Activated CD8-positive, alpha-beta memory T cell treated with anti-CD3 and anti-CD28 coated beads for 24 hours (primary cell): ENCODE results near the gene PPARGC1A.

ENCODE experiments used
- DNase-seq: peaks from one replicate; pipeline ENCODE4 v3.0.0-alpha.2; 2020

The PPARGC1A gene

GRCh38 chr4:23878912-23879732, 10.7 kb downstream of the PPARGC1A start:
- DNase-seq = no peak

DNA sequence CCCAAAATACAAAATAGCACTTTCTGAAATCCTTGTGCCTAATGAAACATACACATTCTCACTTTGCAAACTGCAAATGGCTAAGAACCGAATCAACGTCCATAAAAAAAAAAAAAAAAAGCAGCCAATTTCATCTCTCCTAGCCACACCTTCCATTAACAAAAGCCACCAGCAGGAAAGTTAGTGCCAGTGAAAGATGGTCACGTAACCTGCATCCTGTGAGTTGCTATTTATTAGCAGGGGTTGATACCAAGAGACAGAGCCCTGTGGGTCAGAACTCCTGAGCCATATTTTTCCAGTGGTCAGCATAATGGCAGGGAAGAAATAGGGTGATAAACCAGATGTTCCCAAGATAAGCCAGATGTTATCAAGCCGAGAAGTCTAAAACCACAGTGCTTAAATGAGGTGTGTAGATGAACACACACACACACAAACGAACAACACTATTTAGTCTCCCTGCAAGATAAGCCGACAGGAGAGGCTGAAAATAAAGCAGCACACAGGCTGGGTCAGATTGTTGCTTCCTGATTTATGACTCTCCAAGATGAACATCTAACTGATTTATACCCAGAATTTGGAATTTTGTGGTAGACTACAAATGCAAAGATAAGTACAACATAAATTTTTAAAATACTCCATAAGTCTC, 11.5 kb downstream of the PPARGC1A start:
- DNase-seq = no peak

GRCh38 chr4:23877758-23878229, 12.1 kb downstream of the PPARGC1A start:
- no peak for DNase-seq

DNA sequence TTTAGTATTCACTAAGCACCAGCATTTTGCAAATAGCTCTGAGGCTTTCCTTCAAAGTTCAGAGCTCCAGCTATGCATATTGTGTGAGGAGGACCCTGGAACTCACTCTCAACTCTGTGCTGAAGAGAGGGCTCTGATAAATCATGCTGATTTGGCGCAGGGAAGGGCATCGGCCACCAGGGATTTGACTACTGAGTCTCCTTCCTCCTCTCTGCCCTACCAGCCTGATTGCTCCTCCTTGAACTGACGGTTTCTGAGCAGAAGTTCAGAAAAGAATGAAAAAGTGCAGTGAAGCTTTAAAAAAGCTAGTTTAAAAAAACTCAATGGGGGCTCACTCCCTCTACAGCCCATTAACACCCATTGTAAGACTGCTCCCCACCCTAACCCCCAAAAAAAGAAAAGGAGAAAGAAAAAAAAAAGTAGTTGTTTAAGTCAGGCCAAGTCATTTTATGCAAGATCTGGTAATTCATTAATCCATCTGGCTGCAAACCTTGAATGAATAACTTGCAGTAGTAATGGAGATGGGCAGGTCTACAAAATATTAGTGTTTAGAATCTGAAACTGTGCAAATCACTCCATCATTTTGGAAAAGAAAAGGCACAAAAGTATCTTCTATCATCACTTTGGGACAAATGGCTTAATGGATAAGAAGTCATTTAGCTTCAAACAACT, 13.3 kb downstream of the PPARGC1A start:
- DNase-seq = no peak

- DNase-seq = no peak
These were observed 14.5 kb downstream of the PPARGC1A start for GRCh38 chr4:23875317-23875716.

- DNase-seq = no peak
These were observed 15.3 kb downstream of the PPARGC1A start for GRCh38 chr4:23874536-23874901.

DNA sequence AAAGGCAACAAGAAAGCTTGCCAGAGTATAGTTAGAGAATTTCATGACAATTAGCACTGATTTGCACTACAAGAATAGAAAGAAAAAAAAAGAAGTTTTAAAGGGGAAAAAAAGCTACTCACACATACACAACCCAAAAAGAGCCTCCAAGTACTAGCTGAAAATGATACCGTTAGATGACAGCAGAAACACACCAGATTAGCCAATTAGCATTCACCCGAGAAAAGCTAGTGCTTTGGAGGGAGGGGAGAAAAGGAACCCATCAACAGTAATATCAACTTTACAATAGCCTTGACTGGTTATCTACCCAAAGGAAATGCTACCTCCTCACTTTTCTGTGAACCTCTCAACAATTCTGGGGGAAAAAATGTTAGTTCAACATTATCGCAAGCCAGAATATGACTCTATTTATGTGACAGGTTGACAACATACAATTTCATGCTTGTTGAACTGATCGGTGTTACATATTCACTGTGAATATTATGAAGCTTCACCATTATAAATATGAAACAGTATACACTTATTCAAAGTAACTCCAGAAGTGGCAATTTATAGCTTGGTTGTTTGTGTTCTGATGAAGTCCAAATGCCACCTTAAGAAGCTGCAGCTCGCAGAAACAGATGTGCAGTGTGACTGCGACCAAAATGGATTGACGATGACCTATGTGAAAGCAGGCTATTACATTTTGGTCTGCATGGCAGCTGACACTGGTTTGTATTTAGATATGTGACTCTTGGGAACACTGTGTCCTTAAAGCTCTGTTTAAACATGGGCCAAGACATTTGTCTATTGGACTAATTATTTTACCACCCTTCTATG, 15.9 kb downstream of the PPARGC1A start:
- DNase-seq = no peak

DNA sequence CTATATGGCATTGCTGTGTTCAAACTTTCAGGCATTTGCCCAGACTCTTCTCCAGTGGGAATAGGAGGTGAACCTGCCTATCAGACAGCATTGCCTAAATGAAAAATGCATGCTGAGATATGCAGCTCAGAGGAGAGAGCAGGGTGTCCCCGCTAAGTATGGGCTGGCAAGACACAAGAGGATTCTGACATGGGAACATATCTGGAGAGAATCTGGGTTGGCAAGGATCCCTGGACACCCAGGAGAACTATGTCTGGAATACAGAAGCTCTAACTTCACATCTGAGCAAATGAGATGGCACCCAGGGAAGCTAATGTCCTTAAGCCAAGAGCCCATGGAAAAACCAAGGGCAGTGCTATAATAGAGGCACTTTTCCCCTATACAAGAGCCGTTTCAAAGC, 18.4 kb downstream of the PPARGC1A start:
- no peak for DNase-seq

GRCh38 chr4:23866450-23867075, 23.3 kb downstream of the PPARGC1A start:
- DNase-seq = no peak

- DNase-seq = no peak
These were observed 27.9 kb downstream of the PPARGC1A start for GRCh38 chr4:23861897-23862296.

DNA sequence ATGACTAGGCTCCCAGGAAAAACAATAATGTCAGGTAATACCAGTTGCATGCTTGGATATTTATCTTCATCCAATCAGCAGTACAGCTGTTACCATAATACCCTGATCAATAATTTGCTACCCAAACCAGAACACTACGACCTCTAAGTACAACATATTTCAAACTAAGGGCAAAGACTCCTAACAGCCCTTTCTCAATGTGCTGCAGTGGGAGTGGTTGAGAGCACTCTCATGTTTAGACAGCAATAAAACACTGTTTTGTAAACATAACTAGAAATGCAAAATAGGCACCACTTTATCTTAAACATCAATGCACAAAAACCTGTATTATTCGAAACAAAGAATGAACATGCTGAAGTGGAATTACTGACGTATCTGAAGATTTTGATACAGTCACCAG, 28.9 kb downstream of the PPARGC1A start:
- no peak for DNase-seq

DNA sequence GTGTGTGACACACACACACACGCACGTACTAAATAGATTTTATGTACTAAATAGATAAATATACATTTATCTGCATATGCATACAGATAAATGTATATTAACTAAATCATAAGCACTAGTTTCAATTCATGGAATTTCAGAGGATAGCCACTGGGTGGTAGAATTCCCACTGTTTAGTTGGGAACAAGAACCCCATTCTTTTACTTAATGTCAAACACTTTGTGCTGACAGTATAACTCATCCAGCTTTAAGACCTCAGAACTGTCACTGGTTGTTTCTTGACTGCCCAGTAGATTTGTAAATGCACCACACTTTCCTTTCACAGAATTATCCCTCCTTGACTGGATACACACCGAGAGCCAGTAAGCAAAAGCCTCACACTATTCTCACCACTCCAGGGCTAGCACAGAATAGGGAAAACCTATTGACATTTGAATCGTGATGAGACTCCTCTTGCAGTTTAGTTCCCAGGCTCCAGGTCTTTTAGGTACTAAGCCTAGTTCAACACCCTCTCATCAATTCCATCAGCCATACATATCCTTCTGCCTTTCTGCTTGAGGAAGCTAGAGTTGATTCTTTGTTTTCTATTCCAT, 32.4 kb downstream of the PPARGC1A start:
- DNase-seq = no peak

DNA sequence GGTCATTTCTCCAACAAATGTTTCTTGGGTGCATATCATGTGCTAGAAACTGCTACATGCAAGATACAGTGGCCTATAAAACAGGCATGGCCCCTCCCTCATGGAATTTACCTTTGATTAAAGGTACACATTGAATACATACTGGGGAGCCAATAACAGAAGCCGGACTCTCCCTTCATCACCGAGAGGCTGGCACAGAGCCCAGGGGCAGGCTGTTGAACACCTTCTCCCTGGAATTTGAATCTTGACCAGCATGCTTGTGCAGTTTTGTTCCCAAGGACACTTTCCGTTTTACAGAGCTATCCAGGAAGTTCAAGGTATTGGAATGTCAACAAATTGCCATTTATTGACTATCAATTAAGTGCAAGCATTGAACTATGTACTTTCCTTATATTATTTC, 33.2 kb downstream of the PPARGC1A start:
- no peak for DNase-seq

DNA sequence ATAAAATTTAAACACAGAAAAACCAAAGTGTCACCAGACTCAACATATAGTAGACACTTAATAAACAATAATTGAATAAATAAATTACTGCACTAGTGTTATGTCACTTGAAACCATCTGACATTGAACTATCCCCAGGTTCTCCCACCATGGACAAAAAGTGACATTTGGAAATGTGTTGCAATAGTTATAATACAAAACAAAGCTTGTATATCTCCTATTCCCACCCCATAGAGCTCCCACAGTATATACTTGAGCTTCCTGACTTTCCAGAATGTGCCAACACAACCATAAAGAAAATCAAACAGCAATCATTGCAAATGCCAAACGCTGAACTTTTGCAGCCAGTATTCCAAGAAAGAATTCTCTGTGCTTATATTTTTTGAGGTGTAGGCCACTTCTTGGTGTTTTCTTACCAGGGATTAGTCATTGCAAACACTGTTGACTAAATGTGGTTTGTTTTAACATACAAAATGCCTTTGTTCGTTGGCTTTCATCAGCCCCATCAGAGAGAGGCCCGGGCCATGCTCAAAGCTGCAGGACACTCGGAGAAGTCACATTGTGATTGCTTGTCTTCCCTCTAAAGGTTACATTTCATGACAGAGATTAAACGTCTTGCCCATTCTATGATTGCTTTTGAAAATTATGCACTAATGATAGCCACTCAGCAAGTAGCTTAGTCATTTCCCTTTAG, 33.8 kb downstream of the PPARGC1A start:
- DNase-seq = no peak

GRCh38 chr4:23853986-23854660, 35.7 kb downstream of the PPARGC1A start:
- DNase-seq = no peak

DNA sequence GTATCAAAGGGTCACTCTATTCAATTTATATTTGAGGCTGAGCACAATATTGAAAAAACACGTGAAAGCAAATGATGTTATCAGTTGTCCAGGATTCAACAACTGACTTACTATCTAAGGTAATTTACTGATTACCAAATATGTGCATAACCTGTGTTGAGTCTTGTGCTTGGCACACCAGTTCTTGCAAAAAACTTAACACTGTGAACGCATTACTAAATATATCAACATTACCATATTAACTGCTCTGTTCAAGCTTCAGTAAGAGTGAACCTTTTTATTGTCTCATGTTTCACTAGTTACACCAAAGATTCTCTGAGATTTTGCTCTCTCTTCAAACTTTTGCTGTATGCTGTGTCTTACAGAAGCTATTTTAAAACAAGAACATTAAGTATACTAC, 38.4 kb downstream of the PPARGC1A start:
- DNase-seq = no peak

- no peak for DNase-seq
These were observed 42.7 kb downstream of the PPARGC1A start for GRCh38 chr4:23847158-23847557.

GRCh38 chr4:23844961-23845360, 44.9 kb downstream of the PPARGC1A start:
- no peak for DNase-seq

DNA sequence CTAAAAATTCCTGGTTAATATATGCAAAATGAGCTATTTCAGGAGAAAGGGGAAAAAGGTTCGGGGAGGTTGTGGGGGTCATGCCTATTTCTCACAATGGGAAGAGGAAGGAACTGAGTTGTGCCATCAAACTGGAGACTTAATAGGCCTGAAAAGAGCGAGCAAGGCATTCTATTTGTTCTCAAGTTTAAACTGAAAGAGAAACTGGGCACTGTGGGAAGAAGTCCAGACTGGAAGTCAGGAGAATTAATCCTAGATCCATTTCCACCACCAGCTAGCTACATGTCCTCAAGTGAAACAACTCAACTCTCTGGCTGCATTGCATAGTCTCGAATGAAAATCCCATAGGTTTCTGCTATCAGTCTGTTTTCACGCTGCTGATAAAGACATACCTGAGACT, 50.6 kb downstream of the PPARGC1A start:
- DNase-seq = no peak

GRCh38 chr4:23838607-23839006, 51.2 kb downstream of the PPARGC1A start:
- no peak for DNase-seq

- no peak for DNase-seq
These were observed 51.7 kb downstream of the PPARGC1A start for GRCh38 chr4:23838131-23838530.
